Mesangial cell (primary cell): Measurements from ENCODE around the gene AP2A2. TPM values are rescaled to one million over a fixed set of nuclear protein-coding genes. Genes with fewer than 3 reads are reported as not detected.

Experiments
- total RNA-seq: library from RNA; depleted of rRNA; stranded (reverse); fragments of >200 nt; gene quantifications from 2 replicates; pipeline ENCODE4 v1.2.3, GENCODE V29; 2015

The AP2A2 gene
- total RNA-seq = 56.2 and 89.5 TPM in 2 replicates

GRCh38 chr11:925496-926301 is at the start of gene AP2A2:
Gene AP2A2 (plus strand): TSS chr11:925870. CDS start chr11:926022, 152 bp downstream.

GRCh38 chr11:910589-911030 is 15.1 kb upstream of the AP2A2 start, which contains the start of gene CHID1:
Gene CHID1 (minus strand): TSS chr11:910810. CDS start chr11:904816, 5,994 bp downstream.

GRCh38 chr11:1036303-1036923 is 110.7 kb downstream of the AP2A2 start, which contains the start of gene MUC6:
Gene MUC6 (minus strand): TSS chr11:1036718. CDS start chr11:1036655, 63 bp downstream.

Other genes starting within 250 kb of the AP2A2 start
- 52.5 and 78.3 TPM in 2 replicates for gene DEAF1, start 230.6 kb upstream of the AP2A2 start, total RNA-seq
- 12.2 and 45.6 TPM in 2 replicates for gene TMEM80, start 230.1 kb upstream of the AP2A2 start, total RNA-seq
- gene EPS8L2, start 219.6 kb upstream of the AP2A2 start, total RNA-seq = 104 and 173 TPM in 2 replicates
- 179 and 256 TPM in 2 replicates for gene TALDO1, start 178.4 kb upstream of the AP2A2 start, total RNA-seq
- 36.2 and 64.3 TPM in 2 replicates for gene GATD1, start 148.4 kb upstream of the AP2A2 start, total RNA-seq
- gene CEND1, start 135.8 kb upstream of the AP2A2 start, total RNA-seq = 0.38 TPM in 1 of 2 replicates, not detected in the other
- gene SLC25A22, start 127.6 kb upstream of the AP2A2 start, total RNA-seq = 16.7 and 25.6 TPM in 2 replicates
- 17.7 and 21.0 TPM in 2 replicates for gene PIDD1, start 120.6 kb upstream of the AP2A2 start, total RNA-seq
- 1,149 and 1,462 TPM in 2 replicates for gene RPLP2, start 115.9 kb upstream of the AP2A2 start, total RNA-seq
- 26.4 and 49.6 TPM in 2 replicates for gene PNPLA2, start 107.0 kb upstream of the AP2A2 start, total RNA-seq
- 5.7 and 20.4 TPM in 2 replicates for gene CRACR2B, start 98.0 kb upstream of the AP2A2 start, total RNA-seq
- 919 and 948 TPM in 2 replicates for gene CD151, start 92.9 kb upstream of the AP2A2 start, total RNA-seq
- gene POLR2L, start 83.3 kb upstream of the AP2A2 start, total RNA-seq = 256 and 373 TPM in 2 replicates
- gene TSPAN4, start 83.0 kb upstream of the AP2A2 start, total RNA-seq = 167 and 224 TPM in 2 replicates
- 84.4 and 96.6 TPM in 2 replicates for gene CHID1, start 15.1 kb upstream of the AP2A2 start, total RNA-seq
- gene MUC6, start 110.8 kb downstream of the AP2A2 start, total RNA-seq = not detected in 2 replicates
- not detected in 2 replicates for gene MUC2, start 149.0 kb downstream of the AP2A2 start, total RNA-seq
- gene MUC5AC, start 232.1 kb downstream of the AP2A2 start, total RNA-seq = not detected in 2 replicates